Neuronal stem cell (in vitro differentiated cells): ENCODE results near the gene SMIM15.

Source experiments
- DNase-seq: peaks from one replicate; pipeline ENCODE4 v3.0.0-alpha.2; 2013; ENCODE audit warnings: low spot score
- H2AFZ ChIP-seq: one replicate; pipeline ENCODE4 v1.6.1; 2013; ENCODE audit warnings: mild to moderate bottlenecking, low read length, inconsistent platforms
- H2AK5ac ChIP-seq: 2 replicates; pipeline ENCODE4 v1.6.1; 2013; ENCODE audit warnings: low read depth, mild to moderate bottlenecking, inconsistent platforms, low read length, moderate library complexity, mixed read lengths
- H2BK120ac ChIP-seq: 2 replicates; pipeline ENCODE4 v1.6.1; 2013; ENCODE audit warnings: low read depth, mild to moderate bottlenecking, inconsistent platforms, low read length, moderate library complexity, mixed read lengths
- H2BK12ac ChIP-seq: one replicate; pipeline ENCODE4 v1.6.1; 2013; ENCODE audit warnings: low read length, inconsistent platforms
- H2BK15ac ChIP-seq: 2 replicates; pipeline ENCODE4 v1.6.1; 2013; ENCODE audit warnings: mild to moderate bottlenecking, low read length, inconsistent platforms, mixed read lengths
- H2BK5ac ChIP-seq: one replicate; pipeline ENCODE4 v1.6.1; 2013; ENCODE audit warnings: inconsistent platforms, mild to moderate bottlenecking, low read length, moderate library complexity
- H3K14ac ChIP-seq: one replicate; pipeline ENCODE4 v1.6.1; 2013; ENCODE audit warnings: low read length, inconsistent platforms
- H3K18ac ChIP-seq: 2 replicates; pipeline ENCODE4 v1.6.1; 2013; ENCODE audit warnings: low read length, inconsistent platforms
- H3K23ac ChIP-seq: 2 replicates; pipeline ENCODE4 v1.6.1; 2013; ENCODE audit warnings: low read depth, mild to moderate bottlenecking, mixed read lengths, low read length, inconsistent platforms; ENCODE audit not compliant: poor library complexity
- H3K27ac ChIP-seq: replicated peaks from 3 replicates; pipeline ENCODE4 v1.5.1; 2013; ENCODE audit warnings: low read length, inconsistent platforms
- H3K27me3 ChIP-seq, 3 experiments: 2 replicates each; pipeline ENCODE4 v1.6.1; 2013; ENCODE audit warnings: low read length in 3 of 3, mild to moderate bottlenecking in 2 of 3, inconsistent platforms in 1 of 3, low read depth in 1 of 3, mixed read lengths in 1 of 3, moderate library complexity in 1 of 3; ENCODE audit not compliant: control insufficient read depth in 3 of 3, insufficient read depth in 3 of 3
- H3K36me3 ChIP-seq, 2 donors: replicated peaks in 1 of 2; 2 replicates each; pipeline ENCODE4 v1.6.1; 2013; ENCODE audit warnings: low read length in 2 of 2; ENCODE audit not compliant: control insufficient read depth in 2 of 2, insufficient read depth in 2 of 2
- H3K4ac ChIP-seq: 2 replicates; pipeline ENCODE4 v1.6.1; 2013; ENCODE audit warnings: inconsistent platforms, mild to moderate bottlenecking, low read length, moderate library complexity
- H3K4me1 ChIP-seq, 2 donors: 1 replicate in 1 of 2; 2 replicates in 1 of 2; pipeline ENCODE4 v1.6.1; 2013; ENCODE audit warnings: low read length in 2 of 2, low read depth in 1 of 2; ENCODE audit not compliant: control insufficient read depth in 2 of 2, insufficient read depth in 1 of 2
- H3K4me2 ChIP-seq: one replicate; pipeline ENCODE4 v1.6.1; 2013; ENCODE audit warnings: mild to moderate bottlenecking, low read length, inconsistent platforms; ENCODE audit not compliant: insufficient read depth, poor library complexity, severe bottlenecking
- H3K4me3 ChIP-seq, 2 donors: 2 replicates each; pipeline ENCODE4 v1.5.1; 2013; ENCODE audit warnings: low read length in 2 of 2, mild to moderate bottlenecking in 2 of 2, inconsistent platforms in 1 of 2, moderate library complexity in 1 of 2
- H3K79me1 ChIP-seq: one replicate; pipeline ENCODE4 v1.6.1; 2013; ENCODE audit warnings: low read depth, mild to moderate bottlenecking, inconsistent platforms, low read length, moderate library complexity
- H3K9ac ChIP-seq: one replicate; pipeline ENCODE4 v1.6.1; 2013; ENCODE audit warnings: mild to moderate bottlenecking, low read depth, low read length, inconsistent platforms; ENCODE audit not compliant: poor library complexity
- H3K9me3 ChIP-seq, 2 donors: replicated peaks in 1 of 2; 2 replicates each; pipeline versions ENCODE3 to v1.6.1; 2013; ENCODE audit warnings: low read length in 2 of 2, mild to moderate bottlenecking in 2 of 2, inconsistent platforms in 1 of 2, low read depth in 1 of 2, mixed read lengths in 1 of 2, moderate library complexity in 1 of 2; ENCODE audit not compliant: control insufficient read depth in 2 of 2, insufficient read depth in 1 of 2
- H4K8ac ChIP-seq: one replicate; pipeline ENCODE4 v1.6.1; 2013; ENCODE audit warnings: low read depth, mild to moderate bottlenecking, inconsistent platforms, low read length, moderate library complexity
- H4K91ac ChIP-seq: one replicate; pipeline ENCODE4 v1.6.1; 2013; ENCODE audit warnings: low read length, low read depth, mild to moderate bottlenecking, inconsistent platforms; ENCODE audit not compliant: poor library complexity
- WGBS, 2 donors: extraction: QIAGEN DNeasy Blood & Tissue Kit; methylation state at CpG; one replicate each; pipeline ENCODE4 v1.1.7; 2013; ENCODE audit warnings: missing lambda C conversion rate in 2 of 2, mixed read lengths in 1 of 2; ENCODE audit not compliant: insufficient read length in 2 of 2, insufficient replicate concordance in 1 of 2; ENCODE audit errors: extremely low coverage in 2 of 2; 5-methylcytosine and 5-hydroxymethylcytosine counted together

The SMIM15 gene

DNA sequence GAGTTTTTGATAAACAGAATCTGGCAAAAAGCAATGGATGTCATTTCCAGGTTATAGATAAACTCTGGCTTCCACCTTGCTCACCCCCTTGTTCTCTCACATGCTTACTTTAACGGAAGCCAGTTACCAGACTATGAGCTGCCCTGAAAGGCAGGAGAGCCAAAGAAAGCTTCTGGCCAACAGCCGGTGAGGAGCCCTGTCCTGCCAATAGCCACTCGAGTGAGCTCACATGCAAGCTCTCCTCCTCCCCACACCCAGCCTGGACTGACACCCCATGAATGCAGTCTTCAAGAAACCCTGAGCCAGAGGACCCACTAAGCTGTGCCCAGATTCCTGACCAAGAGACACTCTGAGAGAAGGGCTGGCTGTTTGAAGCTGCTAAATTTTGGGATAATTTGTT is 14.4 kb upstream of the SMIM15 start:
- Histone ChIP-seq H2AFZ (no peak overlapping the region), H2BK120ac (no peak overlapping the region), H3K27ac (no peak overlapping the region), H2AK5ac (no peak overlapping the region), H3K79me1 (no peaks in the 10 kb centered on the region), H3K9ac (no peak overlapping the region), H4K8ac (no peak overlapping the region), H3K4ac (no peak overlapping the region), H3K14ac (no peak overlapping the region), H3K23ac (no peak overlapping the region), H3K18ac (no peak overlapping the region), H3K4me2 (no peak overlapping the region), H3K27me3 (no peaks in the 10 kb centered on the region), H3K4me3 (no peak overlapping the region), H2BK5ac (no peak overlapping the region), H3K4me1 (no peaks in the 10 kb centered on the region), H4K91ac (no peak overlapping the region), H2BK15ac (no peak overlapping the region), H2BK12ac (no peak overlapping the region), H3K9me3 (no peaks in the 10 kb centered on the region), H3K36me3 (no peaks in the 10 kb centered on the region)
- no peak for DNase-seq
- no CpG with 5 or more reads among the region's 3 CpGs for WGBS, 2 donors

DNA sequence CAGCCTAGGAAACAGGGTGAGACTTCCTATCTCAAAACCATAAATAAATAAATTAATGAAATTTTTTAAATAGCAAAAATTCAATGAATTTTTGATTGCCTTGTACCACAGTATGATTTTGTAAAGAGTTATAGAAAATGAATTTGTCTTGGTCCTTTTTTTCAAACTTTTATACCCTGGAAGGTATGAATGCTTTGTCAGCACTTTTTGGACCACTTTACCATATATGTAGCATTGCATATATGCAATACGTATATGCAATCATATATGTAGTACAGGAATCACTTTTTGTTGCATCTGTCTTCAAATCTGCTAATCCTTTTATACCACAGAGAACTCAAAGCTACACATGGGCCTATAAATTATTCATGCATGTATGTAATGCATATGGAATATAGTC is 9.2 kb upstream of the SMIM15 start:
- Histone ChIP-seq H2BK12ac (no peak overlapping the region), H3K9me3 (no peaks in the 10 kb centered on the region), H2BK120ac (no peak overlapping the region), H3K36me3 (no peaks in the 10 kb centered on the region), H3K4me3 (no peak overlapping the region), H2BK5ac (no peak overlapping the region), H4K91ac (no peak overlapping the region), H3K4ac (no peak overlapping the region), H3K9ac (no peak overlapping the region), H2BK15ac (no peak overlapping the region), H3K14ac (no peak overlapping the region), H3K4me2 (no peak overlapping the region), H3K27ac (no peak overlapping the region), H2AK5ac (no peak overlapping the region), H3K27me3 (no peaks in the 10 kb centered on the region), H3K18ac (no peak overlapping the region), H2AFZ (no peak overlapping the region), H3K4me1 (no peaks in the 10 kb centered on the region), H3K79me1 (no peaks in the 10 kb centered on the region), H4K8ac (no peak overlapping the region), H3K23ac (no peak overlapping the region)
- WGBS, 2 donors: no CpG with 5 or more reads among the region's 1 CpG
- DNase-seq: no peak

DNA sequence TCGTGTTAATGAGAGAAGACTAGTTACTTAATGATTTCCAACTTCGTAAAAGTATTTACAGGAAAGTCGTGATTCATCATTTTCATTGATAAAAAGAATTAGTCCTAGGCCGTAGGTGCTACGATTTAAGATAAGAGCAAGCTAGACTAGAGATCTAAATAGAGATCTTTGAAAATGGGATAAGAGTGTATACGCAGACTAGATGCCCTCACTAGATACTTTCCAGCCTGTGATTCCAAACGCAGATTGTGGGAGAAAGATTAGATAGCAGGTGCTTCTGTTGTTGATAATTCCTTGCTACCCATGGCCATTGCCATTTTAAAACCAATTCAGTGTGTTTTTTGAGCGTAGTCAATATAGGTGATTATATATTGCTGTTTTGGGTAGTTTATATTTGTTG is 6.7 kb upstream of the SMIM15 start:
- Histone ChIP-seq H3K9me3 (peaks cover 0 to 8% of the 10 kb centered on the region in 2 donors), H2BK15ac (no peak overlapping the region), H2AFZ (no peak overlapping the region), H4K91ac (no peak overlapping the region), H3K9ac (no peak overlapping the region), H3K4ac (no peak overlapping the region), H3K36me3 (peaks cover 0 to 5% of the 10 kb centered on the region in 2 donors), H3K79me1 (peaks cover 1% of the 10 kb centered on the region), H2BK5ac (no peak overlapping the region), H4K8ac (no peak overlapping the region), H2AK5ac (no peak overlapping the region), H3K4me1 (no peaks in the 10 kb centered on the region), H3K18ac (no peak overlapping the region), H3K27me3 (no peaks in the 10 kb centered on the region), H2BK12ac (no peak overlapping the region), H3K14ac (no peak overlapping the region), H2BK120ac (no peak overlapping the region), H3K4me2 (no peak overlapping the region), H3K27ac (no peak overlapping the region), H3K23ac (no peak overlapping the region), H3K4me3 (no peak overlapping the region)
- DNase-seq: no peak
- WGBS, 2 donors: 100% methylated on average over 1 of the region's 8 CpGs

DNA sequence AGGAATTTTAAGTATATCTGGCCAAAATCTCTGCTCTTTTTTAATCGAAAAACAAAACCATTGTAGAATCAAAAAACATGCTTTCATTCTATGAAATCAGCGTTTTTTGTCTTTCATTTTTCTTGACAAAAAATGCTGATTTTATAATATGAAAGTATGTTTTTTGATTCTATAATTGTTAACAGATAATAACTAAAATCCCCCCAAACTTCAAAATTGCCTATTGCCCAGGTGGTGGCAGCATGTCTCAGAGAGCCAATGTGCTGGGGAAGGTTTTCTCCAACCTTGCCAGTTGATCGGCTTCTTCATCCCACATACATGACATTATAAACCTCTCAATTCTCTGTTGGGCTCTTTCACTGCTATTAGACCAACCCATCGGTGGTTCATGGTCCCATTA is 5.1 kb upstream of the SMIM15 start:
- H2BK5ac ChIP-seq: no peak overlapping the region
- no peak overlapping the region for H2AK5ac ChIP-seq
- H3K4me3 ChIP-seq: no peak overlapping the region
- no peak for DNase-seq
- no peak overlapping the region for H4K91ac ChIP-seq
- H2AFZ ChIP-seq: no peak overlapping the region
- H2BK12ac ChIP-seq: no peak overlapping the region
- H3K36me3 ChIP-seq: peaks cover 0 to 6% of the 10 kb centered on the region in 2 donors
- no peak overlapping the region for H2BK120ac ChIP-seq
- H3K9ac ChIP-seq: no peak overlapping the region
- no peak overlapping the region for H3K23ac ChIP-seq
- no peak overlapping the region for H2BK15ac ChIP-seq
- no peaks in the 10 kb centered on the region for H3K4me1 ChIP-seq
- H3K27ac ChIP-seq: no peak overlapping the region
- no peak overlapping the region for H4K8ac ChIP-seq
- WGBS, 2 donors: no CpG with 5 or more reads among the region's 4 CpGs
- H3K9me3 ChIP-seq: peaks cover 0 to 12% of the 10 kb centered on the region in 2 donors
- no peak overlapping the region for H3K14ac ChIP-seq
- peaks cover 2% of the 10 kb centered on the region for H3K79me1 ChIP-seq
- H3K4me2 ChIP-seq: no peak overlapping the region
- no peak overlapping the region for H3K18ac ChIP-seq
- H3K27me3 ChIP-seq: no peaks in the 10 kb centered on the region
- no peak overlapping the region for H3K4ac ChIP-seq
